K562 (cell line): ENCODE measurements around the gene TUBD1. TPM values are rescaled to one million over a fixed set of nuclear protein-coding genes. Genes with fewer than 3 reads are reported as not detected.

Experiments used
- ASH1L ChIP-seq: fragments of 450-650 bp; IDR thresholded peaks from 2 replicates; pipeline ENCODE4 v1.6.1; 2018; ENCODE audit warnings: borderline replicate concordance, mild to moderate bottlenecking, low read depth; ENCODE audit not compliant: partially characterized antibody
- C11orf30 ChIP-seq: fragments of 450-650 bp; IDR thresholded peaks from 2 replicates; pipeline ENCODE4 v1.6.1; 2016; ENCODE audit warnings: low read depth, mild to moderate bottlenecking
- CBFA2T2 ChIP-seq: fragments of 450-650 bp; conservative IDR thresholded peaks from 2 replicates; pipeline ENCODE4 v1.6.1; 2017; ENCODE audit warnings: mild to moderate bottlenecking
- FUS ChIP-seq: fragments of 200-400 bp; formaldehyde crosslinking; optimal IDR thresholded peaks from 2 replicates; pipeline ENCODE3; 2017; ENCODE audit warnings: low read depth, low read length
- MBD1 ChIP-seq: fragments of 250-450 bp; sonication (Bioruptor Pico); IDR thresholded peaks from 2 replicates; pipeline ENCODE4 v1.8.0; 2022; ENCODE audit warnings: inconsistent platforms
- NCOA4 ChIP-seq: fragments of 450-650 bp; IDR thresholded peaks from 2 replicates; pipeline ENCODE4 v1.6.1; 2018; ENCODE audit warnings: mild to moderate bottlenecking; ENCODE audit not compliant: partially characterized antibody
- PKNOX1 ChIP-seq: fragments of 450-650 bp; IDR thresholded peaks from 2 replicates; pipeline ENCODE4 v1.6.1; 2016
- RNF2 ChIP-seq: sonication (generic); IDR thresholded peaks from 2 replicates; pipeline ENCODE4 v1.6.1; 2016
- TEAD4 ChIP-seq, 2 experiments: sonication (generic) in 1 of 2; formaldehyde crosslinking in 1 of 2; IDR thresholded peaks; 2 replicates each; pipeline versions ENCODE4 v1.6.1 to v1.8.0; 2012 to 2022; ENCODE audit warnings: borderline replicate concordance in 1 of 2, inconsistent platforms in 1 of 2, low read length in 1 of 2, mild to moderate bottlenecking in 1 of 2, missing genetic modification reagents in 1 of 2
- ZBTB17 ChIP-seq: fragments of 450-650 bp; formaldehyde crosslinking; IDR thresholded peaks from 2 replicates; pipeline ENCODE4 v1.4.0; 2020; ENCODE audit warnings: mild to moderate bottlenecking
- ZKSCAN8 ChIP-seq: fragments of 200-800 bp; sonication (Bioruptor generic); IDR thresholded peaks from 2 replicates; pipeline ENCODE4 v1.6.1; 2016; ENCODE audit warnings: missing genetic modification characterization, missing compliant biosample characterization
- ZNF41 ChIP-seq: fragments of 250-450 bp; sonication (Bioruptor Pico); conservative IDR thresholded peaks from 2 replicates; pipeline ENCODE4 v1.4.0; 2020; ENCODE audit warnings: mild to moderate bottlenecking
- ZNF431 ChIP-seq: sonication (generic); formaldehyde crosslinking; IDR thresholded peaks from 2 replicates; pipeline ENCODE4 v1.8.0; 2022; ENCODE audit warnings: mild to moderate bottlenecking, missing genetic modification reagents
- polyA plus RNA-seq, 8 experiments: library from polyadenylated mRNA; depleted of rRNA in 4 of 8; stranded (reverse) in 5 of 8; unstranded in 3 of 8; fragments of >200 nt; fragmentation: Nextera tagmentation in 2 of 8; fragmentation: Illumina TruSeq in 1 of 8; extraction: Ambion mirVana in 2 of 8; extraction: Trizol in 1 of 8; gene quantifications; 2 replicates each; pipeline versions ENCODE4 v1.2.1 to v1.2.3, GENCODE V29; 2011 to 2014; ENCODE audit warnings: inconsistent platforms in 1 of 8, missing spikeins in 1 of 8
- total RNA-seq, 7 experiments: library from RNA; depleted of rRNA in 6 of 7; stranded (reverse); fragments of >200 nt in 6 of 7; fragmentation: Illumina TruSeq in 2 of 7; extraction: Trizol in 2 of 7; gene quantifications; 2 replicates each; pipeline versions ENCODE4 v1.2.1 to v1.2.3, GENCODE V29; 2011 to 2021; ENCODE audit warnings: low replicate concordance in 1 of 7
- TF ChIP-seq, protein P1 (sequence below): fragments of 250-450 bp; sonication (Bioruptor Pico); IDR thresholded peaks from 2 replicates; pipeline ENCODE4 v1.6.1; 2021; ENCODE audit warnings: mild to moderate bottlenecking
- TF ChIP-seq, protein P2 (sequence below): sonication (generic); formaldehyde crosslinking; IDR thresholded peaks from 2 replicates; pipeline ENCODE4 v1.8.0; 2022; ENCODE audit warnings: mild to moderate bottlenecking, low read depth, missing genetic modification reagents
- TF ChIP-seq, protein P3 (sequence below): fragments of 200-400 bp; formaldehyde crosslinking; IDR thresholded peaks from 2 replicates; pipeline ENCODE4 v1.6.1; 2017; ENCODE audit warnings: mild to moderate bottlenecking, low read depth, low read length, moderate library complexity
- TF ChIP-seq, protein P4 (sequence below): fragments of 250-450 bp; sonication (Bioruptor Pico); IDR thresholded peaks from 2 replicates; pipeline ENCODE4 v1.9.0; 2021; ENCODE audit warnings: mild to moderate bottlenecking, inconsistent platforms

TUBD1 gene
- total and polyA plus RNA-seq, 9 of the 15 experiments (the other 6 are each of a cell fraction or from before 2014, with no cell fraction given): 10.8 to 35.3 (median 17.9) TPM

GRCh38 chr17:59842901-59843652 is 49.7 kb downstream of the TUBD1 start (continued):
- no peak for TF ChIP-seq MBD1 (CRISPR knock-in tag)
- TF ChIP-seq C11orf30: no peak
- TF ChIP-seq, protein P1, sequence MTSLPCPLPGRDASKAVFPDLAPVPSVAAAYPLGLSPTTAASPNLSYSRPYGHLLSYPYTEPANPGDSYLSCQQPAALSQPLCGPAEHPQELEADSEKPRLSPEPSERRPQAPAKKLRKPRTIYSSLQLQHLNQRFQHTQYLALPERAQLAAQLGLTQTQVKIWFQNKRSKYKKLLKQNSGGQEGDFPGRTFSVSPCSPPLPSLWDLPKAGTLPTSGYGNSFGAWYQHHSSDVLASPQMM: peak; percentile 87
- no peak for TF ChIP-seq NCOA4
- no peak for TF ChIP-seq ZNF431 (CRISPR knock-in tag)
- no peak for TF ChIP-seq ASH1L
- TF ChIP-seq RNF2: peak; percentile 35; the same call in 1 of the 2 replicates
- TF ChIP-seq ZBTB17 (CRISPR knock-in tag): peak; percentile 93
- TF ChIP-seq, protein P2, sequence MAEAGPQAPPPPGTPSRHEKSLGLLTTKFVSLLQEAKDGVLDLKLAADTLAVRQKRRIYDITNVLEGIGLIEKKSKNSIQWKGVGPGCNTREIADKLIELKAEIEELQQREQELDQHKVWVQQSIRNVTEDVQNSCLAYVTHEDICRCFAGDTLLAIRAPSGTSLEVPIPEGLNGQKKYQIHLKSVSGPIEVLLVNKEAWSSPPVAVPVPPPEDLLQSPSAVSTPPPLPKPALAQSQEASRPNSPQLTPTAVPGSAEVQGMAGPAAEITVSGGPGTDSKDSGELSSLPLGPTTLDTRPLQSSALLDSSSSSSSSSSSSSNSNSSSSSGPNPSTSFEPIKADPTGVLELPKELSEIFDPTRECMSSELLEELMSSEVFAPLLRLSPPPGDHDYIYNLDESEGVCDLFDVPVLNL (CRISPR knock-in tag): no peak
- TF ChIP-seq FUS: peak; percentile 59
- TF ChIP-seq, protein P3, sequence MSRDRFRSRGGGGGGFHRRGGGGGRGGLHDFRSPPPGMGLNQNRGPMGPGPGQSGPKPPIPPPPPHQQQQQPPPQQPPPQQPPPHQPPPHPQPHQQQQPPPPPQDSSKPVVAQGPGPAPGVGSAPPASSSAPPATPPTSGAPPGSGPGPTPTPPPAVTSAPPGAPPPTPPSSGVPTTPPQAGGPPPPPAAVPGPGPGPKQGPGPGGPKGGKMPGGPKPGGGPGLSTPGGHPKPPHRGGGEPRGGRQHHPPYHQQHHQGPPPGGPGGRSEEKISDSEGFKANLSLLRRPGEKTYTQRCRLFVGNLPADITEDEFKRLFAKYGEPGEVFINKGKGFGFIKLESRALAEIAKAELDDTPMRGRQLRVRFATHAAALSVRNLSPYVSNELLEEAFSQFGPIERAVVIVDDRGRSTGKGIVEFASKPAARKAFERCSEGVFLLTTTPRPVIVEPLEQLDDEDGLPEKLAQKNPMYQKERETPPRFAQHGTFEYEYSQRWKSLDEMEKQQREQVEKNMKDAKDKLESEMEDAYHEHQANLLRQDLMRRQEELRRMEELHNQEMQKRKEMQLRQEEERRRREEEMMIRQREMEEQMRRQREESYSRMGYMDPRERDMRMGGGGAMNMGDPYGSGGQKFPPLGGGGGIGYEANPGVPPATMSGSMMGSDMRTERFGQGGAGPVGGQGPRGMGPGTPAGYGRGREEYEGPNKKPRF: no peak
- 0 out of 2 replicates have a peak, but pooled peaks have one; percentile 29 for TF ChIP-seq ZKSCAN8 (CRISPR knock-in tag)
- TF ChIP-seq CBFA2T2: no peak
- TF ChIP-seq PKNOX1: peak; percentile 20; the same call in 1 of the 2 replicates
- peak; percentile 2; the same call in 1 of the 2 replicates for TF ChIP-seq ZNF41 (CRISPR knock-in tag)
- TF ChIP-seq, protein P4, sequence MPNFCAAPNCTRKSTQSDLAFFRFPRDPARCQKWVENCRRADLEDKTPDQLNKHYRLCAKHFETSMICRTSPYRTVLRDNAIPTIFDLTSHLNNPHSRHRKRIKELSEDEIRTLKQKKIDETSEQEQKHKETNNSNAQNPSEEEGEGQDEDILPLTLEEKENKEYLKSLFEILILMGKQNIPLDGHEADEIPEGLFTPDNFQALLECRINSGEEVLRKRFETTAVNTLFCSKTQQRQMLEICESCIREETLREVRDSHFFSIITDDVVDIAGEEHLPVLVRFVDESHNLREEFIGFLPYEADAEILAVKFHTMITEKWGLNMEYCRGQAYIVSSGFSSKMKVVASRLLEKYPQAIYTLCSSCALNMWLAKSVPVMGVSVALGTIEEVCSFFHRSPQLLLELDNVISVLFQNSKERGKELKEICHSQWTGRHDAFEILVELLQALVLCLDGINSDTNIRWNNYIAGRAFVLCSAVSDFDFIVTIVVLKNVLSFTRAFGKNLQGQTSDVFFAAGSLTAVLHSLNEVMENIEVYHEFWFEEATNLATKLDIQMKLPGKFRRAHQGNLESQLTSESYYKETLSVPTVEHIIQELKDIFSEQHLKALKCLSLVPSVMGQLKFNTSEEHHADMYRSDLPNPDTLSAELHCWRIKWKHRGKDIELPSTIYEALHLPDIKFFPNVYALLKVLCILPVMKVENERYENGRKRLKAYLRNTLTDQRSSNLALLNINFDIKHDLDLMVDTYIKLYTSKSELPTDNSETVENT (CRISPR knock-in tag): peak; percentile 18; the same call in 1 of the 2 replicates
- peak; percentile 49; the same call in 1 of the 2 replicates for TF ChIP-seq TEAD4 (IDR thresholded peaks at IDR 0.05; ENCODE audit: low read length)
- TF ChIP-seq TEAD4 (CRISPR knock-in tag; IDR thresholded peaks at IDR 0.05; ENCODE audit: borderline replicate concordance): no peak
